GM12864 (cell line): ENCODE measurements around the gene GKN1.

ENCODE experiments used
- DNase-seq: peaks from one replicate; pipeline ENCODE4 v3.0.0-alpha.2; 2011; ENCODE audit warnings: low read depth
- H3K4me3 ChIP-seq: 2 replicates; pipeline ENCODE4 v1.5.1; 2011; ENCODE audit warnings: mild to moderate bottlenecking, low read depth, low read length, control low read depth
- TF ChIP-seq, protein P1 (sequence below): IDR thresholded peaks from 2 replicates; pipeline ENCODE4 v1.5.1; 2011; ENCODE audit warnings: low read depth, mild to moderate bottlenecking, moderate library complexity, low read length, control low read depth, inconsistent platforms; ENCODE audit errors: missing control alignments

Gene GKN1

DNA sequence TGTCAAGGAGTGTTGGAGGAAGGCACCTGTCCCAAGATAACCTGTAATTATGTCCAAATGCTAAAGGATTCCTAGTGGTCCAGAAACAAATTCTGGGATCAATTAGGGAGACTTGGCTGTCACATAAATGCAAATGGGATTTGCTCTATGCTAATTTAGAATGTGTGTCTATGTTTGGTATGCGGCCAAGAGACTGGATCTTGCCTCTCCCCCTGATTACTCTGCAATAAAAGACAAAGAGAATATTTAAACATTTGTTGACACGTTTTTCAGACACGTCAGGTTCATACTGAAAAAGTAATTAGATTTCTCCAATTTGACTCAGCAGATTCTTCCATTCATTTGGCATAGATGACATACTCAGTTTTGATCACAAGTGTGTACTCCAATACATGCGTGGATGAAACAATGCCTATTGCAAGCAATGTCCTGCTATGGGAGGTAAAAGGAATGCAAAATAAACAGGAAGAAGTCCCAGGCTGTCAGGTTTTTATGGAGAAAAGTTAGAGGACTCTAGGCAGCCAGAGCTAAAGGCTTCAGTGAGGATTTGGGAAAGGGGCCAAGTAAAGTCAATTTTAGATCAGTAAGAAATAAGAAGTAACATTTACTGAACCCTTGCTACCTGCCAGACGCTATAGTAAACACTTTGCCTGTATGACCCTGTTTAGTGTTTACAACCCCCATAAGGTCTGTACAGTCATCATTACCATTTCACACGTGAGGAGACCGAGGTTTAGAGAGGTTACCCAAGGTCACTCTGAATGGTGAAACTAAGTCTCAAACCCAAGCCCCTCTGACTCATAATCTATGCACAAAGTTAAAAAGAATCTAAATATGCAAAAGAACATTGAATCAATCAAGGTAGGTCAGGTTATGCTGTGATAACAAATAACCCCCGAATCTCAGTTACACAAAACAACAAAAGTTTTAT is 46.3 kb downstream of the GKN1 start:
- H3K4me3 ChIP-seq: no peak overlapping the region
- no peak for DNase-seq
- TF ChIP-seq, protein P1, sequence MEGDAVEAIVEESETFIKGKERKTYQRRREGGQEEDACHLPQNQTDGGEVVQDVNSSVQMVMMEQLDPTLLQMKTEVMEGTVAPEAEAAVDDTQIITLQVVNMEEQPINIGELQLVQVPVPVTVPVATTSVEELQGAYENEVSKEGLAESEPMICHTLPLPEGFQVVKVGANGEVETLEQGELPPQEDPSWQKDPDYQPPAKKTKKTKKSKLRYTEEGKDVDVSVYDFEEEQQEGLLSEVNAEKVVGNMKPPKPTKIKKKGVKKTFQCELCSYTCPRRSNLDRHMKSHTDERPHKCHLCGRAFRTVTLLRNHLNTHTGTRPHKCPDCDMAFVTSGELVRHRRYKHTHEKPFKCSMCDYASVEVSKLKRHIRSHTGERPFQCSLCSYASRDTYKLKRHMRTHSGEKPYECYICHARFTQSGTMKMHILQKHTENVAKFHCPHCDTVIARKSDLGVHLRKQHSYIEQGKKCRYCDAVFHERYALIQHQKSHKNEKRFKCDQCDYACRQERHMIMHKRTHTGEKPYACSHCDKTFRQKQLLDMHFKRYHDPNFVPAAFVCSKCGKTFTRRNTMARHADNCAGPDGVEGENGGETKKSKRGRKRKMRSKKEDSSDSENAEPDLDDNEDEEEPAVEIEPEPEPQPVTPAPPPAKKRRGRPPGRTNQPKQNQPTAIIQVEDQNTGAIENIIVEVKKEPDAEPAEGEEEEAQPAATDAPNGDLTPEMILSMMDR: no peak

DNA sequence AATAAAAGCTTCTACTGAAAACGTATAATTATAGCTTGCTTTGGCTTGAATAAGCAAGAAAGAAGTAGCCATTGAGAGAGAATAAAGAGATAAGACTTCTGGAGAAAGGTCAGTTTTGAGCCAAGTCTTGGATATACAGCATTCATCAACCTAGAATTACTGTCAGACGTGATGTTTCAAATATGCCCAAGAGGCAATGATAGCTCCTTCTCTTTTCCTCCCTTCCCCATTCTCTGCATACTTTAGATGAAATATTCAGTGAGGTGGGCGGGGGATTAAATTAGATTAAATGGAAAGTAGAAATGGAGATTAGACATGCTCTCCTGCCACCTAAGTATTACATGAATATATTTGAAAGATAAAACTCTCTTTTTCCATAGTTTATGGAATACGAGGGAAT is 47.3 kb downstream of the GKN1 start:
- no peak overlapping the region for H3K4me3 ChIP-seq
- no peak for DNase-seq
- TF ChIP-seq, protein P1: no peak

DNA sequence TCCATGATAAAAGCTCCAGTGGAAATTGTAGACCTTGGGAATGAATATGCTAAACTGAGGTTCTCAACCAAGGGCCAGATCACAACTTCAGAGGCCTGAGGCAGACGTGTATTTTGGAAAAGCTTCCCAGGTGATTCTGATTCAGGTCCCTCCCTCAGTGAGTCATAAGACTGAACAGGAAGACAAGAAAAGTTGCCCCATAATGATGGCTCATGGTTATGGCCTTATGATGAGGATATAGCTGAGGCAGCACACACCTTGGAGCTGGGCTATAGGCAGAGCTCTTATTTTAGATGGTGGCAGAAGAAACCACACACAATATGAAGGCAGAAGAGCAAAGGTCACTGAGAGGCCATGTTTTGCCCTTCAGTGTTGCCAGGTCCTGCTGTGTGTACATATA is 48.1 kb downstream of the GKN1 start:
- H3K4me3 ChIP-seq: no peak overlapping the region
- no peak for DNase-seq
- TF ChIP-seq, protein P1: no peak

DNA sequence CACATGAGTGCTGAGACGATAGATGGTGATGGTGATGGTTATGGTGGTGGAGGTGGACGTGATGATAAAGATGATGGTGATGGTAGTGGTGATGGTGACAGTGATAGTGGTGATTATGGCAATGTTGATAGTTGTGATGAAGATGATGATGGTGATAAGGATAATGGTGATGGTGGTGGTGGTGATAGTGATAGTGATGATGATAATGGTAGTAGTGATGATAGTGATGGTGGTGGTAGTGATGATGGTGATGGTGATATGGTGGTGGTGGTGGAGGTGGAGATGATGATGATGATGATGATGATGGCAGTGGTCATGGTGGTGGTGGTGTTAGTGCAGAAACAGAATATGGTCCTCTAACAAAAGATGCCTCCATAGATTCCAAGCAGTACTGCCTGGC is 48.8 kb downstream of the GKN1 start:
- DNase-seq: no peak
- H3K4me3 ChIP-seq: no peak overlapping the region
- TF ChIP-seq, protein P1: no peak

DNA sequence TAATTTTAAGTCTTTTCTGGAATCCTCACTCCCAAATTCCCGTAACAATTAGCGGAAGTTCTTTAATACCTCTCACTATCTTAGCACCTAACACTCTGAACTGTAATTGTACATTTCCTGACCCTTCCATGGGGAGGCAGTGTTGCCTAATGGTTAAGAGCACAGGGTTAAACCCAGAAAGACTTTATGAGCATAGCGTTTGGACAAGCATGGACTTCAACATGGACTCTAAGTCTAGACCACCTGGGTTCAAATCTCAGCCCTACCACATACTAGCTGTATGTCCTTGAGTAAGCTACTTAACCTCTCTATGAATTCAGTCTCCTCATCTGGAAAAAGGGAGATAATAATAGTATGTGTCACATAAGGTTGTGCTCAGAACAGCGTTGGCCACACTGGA is 51.6 kb downstream of the GKN1 start:
- DNase-seq: no peak
- TF ChIP-seq, protein P1: peak; percentile 66
- no peak overlapping the region for H3K4me3 ChIP-seq

DNA sequence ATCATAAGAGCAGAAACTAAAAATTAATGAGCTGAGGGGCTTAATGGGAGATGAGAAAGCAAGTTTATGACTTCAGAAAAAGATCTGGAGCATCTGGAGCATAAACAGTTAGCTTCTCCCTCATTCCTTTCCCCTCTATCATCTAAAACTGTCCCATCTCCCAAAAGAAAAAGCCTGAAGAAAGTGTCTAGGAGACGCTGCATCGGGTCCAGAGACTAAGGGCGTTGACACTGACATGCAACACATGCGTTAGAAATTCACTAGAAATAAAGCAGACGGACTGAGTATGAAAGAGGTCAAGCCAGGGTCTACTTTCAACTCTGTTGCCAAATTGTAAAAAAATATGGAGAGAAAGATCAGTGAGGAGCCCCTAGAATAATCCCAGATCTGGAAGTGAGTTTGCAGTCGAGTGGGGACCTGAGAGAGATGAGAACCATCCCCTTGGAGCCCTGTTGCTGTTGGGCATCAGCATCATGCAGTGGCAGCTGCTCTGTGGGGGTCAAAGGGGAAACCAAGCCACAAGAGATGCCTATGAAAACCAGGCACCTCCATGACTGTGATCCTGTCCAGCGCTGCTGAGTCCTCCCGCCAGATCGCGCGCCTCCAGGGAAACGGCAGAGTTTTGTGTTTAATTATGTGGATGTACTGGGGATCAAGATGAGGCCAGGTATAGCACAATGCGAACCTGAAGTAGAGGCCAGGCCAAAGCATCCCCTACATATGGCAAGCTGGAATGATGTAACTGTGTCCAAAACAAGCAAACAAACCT is 52.4 kb downstream of the GKN1 start:
- no peak overlapping the region for H3K4me3 ChIP-seq
- TF ChIP-seq, protein P1: no peak
- DNase-seq: no peak
